Astrocyte of the hippocampus (primary cell): ENCODE results near the gene RALB.
A peak's percentile ranks its signal among the peaks of the same experiment; 100 is the strongest.
"Not testable (repeated sequence)": the region's sequence is repeated elsewhere in the genome, so short reads cannot be mapped to it uniquely, and the experiment has no call there.

ENCODE experiments used
- DNase-seq: peaks from one replicate; pipeline ENCODE4 v3.0.0; 2011; ENCODE audit warnings: low read depth, low spot score

RALB gene

DNA sequence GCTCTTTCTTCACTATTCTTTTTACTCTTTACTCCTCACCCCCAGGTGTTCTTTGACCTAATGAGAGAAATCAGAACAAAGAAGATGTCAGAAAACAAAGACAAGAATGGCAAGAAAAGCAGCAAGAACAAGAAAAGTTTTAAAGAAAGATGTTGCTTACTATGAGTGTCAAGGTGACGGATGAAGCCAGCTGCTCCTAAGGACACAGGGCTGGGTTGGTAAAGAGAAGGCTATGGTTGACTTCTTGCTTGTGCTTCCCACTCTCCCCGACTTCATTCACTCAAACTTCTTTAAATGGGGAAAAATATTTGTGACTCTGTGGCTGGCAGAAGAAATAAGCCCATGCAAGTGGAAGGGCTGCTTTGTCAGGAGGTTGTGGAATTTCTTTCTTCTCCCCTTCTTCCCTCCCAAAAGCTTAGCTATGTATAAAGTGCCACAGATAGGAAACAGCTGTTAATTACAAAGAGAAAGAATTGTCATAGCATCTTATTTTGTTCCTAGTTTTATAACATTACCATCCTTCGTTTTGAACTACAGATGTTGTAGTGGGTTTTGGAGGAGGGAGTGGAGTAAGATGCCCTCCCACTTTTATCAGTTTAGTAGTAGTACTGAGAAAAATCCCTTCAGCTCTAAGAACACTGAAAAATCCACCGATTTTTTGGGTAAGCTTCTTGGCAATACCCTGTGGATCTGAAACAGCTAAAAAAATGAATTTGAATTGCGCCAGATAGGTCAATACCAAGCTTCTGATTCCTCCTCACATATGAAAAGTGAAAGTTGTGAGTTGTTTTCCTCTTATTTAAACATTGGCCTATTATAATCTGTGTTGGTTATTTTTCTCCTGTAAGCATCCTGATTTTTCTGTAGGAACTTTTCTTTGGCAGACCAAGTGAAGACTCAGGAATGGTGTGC, 40.7 kb downstream of the RALB start:
- no peak for DNase-seq

GRCh38 chr2:120294008-120294340, 41.3 kb downstream of the RALB start:
- no peak for DNase-seq

GRCh38 chr2:120298173-120298835, 45.7 kb downstream of the RALB start:
- peak; percentile 28 for DNase-seq

DNA sequence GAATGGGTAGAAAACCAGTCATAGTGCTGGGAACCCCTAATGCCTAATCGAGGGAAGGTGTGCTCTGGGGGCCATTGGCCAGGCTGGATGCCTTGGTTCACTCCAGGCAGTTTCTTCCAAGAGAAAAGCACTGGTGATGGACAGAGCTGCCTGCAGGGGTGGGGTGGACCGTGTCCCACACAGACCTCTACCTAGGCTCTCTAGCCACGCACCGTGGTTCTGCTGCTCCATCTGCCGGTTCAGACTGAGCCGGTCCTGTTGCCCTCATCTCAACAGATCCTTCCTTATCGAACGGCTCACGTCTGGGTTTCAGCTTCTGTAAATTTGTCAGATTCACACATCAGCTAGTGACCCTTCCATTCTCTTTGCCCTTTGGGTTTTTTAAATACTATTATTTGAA, 46.4 kb downstream of the RALB start:
- DNase-seq: no peak

GRCh38 chr2:120299561-120299960, 46.9 kb downstream of the RALB start:
- no peak for DNase-seq

- no peak for DNase-seq
These were observed 47.7 kb downstream of the RALB start for GRCh38 chr2:120300385-120300784.

GRCh38 chr2:120301284-120301683, 48.6 kb downstream of the RALB start:
- no peak for DNase-seq

DNA sequence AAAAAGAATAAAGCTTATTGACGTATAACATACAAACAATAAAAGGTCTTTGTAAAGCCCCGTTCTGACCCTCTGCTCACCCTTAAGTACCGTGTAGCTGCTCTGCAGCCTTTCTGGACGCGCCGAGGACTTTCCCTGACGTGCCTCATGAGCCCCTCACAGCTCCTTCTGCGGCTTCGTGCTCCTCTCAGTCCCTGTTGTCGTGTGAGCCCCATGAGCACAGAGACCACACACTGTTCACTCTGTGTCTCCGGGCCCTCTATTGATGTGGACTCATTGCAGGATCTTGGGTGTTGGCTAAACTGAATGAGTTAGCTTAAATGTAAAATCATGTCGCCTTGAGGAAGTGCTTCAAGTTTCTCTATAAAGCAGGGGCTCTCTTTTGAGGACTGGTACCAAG, 49.6 kb downstream of the RALB start:
- no peak for DNase-seq

DNA sequence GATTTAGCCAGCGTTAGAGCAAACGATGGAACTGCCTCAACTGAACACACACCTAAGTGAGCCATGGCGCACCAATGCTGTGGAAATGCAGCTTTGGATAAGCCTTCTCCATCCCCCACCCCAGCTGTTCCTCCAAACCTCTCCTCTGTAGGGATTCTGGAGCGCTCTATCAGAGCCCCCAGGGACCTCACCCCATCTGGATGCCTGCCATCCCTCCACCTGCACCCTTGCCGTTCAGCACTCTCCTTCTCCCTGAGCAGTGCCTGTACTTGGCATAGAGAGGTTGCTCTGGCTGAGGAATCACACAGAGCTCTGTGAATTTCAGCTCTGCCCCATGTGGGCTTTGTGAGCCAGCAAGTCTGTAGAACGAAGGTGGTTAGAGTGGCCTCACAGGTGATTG, 50.5 kb downstream of the RALB start:
- DNase-seq: no peak

- no peak for DNase-seq
These were observed 52.6 kb downstream of the RALB start for GRCh38 chr2:120305296-120305695.

GRCh38 chr2:120305937-120306490, 53.4 kb downstream of the RALB start:
- DNase-seq: no peak

GRCh38 chr2:120307482-120307881, 54.8 kb downstream of the RALB start:
- no peak for DNase-seq

- no peak for DNase-seq
These were observed 55.6 kb downstream of the RALB start for GRCh38 chr2:120308038-120308910.

DNA sequence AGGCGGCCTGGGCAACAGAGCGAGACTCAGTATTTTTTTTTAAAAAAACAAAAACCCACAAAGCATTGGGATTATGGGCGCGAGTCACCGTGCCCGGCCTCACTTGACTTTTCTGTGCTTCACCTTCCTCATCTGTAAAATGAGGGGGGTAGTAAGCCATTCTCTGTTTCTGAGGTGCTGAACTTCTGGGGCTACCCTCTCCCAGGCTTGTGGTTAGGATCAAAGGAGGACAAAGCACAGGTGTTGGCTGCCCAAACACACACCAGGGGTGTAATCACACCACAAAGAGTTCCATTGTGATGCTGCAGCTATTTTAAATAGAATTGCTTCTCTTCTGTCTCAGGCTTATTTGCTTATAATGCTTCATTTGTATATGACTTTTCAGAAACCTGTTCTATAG, 57.5 kb downstream of the RALB start:
- DNase-seq: no peak

GRCh38 chr2:120310841-120311240, 58.2 kb downstream of the RALB start:
- not testable (repeated sequence) for DNase-seq

GRCh38 chr2:120312076-120312475, 59.4 kb downstream of the RALB start:
- DNase-seq: no peak

DNA sequence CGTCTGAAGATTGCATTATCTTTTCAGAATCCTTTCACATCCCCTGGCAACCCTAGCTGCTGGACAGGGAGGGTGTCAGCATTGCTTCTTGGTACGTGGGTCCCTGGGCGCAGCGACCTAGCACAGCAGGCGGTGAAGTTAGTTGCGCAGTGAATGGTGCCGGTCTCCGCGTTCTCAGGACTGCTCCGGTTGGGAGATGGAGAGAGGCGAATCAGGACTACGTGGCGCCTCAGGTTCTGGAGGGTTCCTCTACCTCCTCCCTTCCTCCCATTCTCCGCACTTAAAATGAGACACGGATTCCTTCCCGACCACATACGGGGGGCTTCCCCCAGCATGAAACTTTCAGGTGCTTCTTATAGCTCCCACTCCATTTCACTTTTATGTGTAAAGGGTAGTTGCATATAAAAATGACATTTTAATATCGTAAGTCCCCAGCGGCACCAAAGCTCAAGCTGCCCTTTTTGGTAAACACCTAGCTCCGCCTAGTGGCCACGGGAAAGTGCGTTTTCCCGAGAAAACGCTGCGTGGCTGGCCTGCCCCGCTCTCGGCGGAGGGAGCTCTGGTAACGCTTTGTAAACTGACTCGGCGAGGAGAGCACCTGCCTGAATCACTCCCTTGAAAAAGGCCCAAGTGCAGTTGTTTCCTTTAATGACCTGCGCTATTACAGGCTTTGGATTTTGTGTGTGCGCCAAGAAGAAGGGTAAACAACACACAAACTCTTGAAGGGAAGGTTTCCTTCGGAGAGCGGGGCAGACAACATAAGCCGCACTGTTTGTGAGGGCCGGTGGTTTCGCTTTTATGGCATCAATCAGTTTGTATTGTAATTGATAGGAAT, 60.4 kb downstream of the RALB start:
- DNase-seq: peak; percentile 93

- DNase-seq: no peak
These were observed 61.3 kb downstream of the RALB start for GRCh38 chr2:120313695-120314615.

DNA sequence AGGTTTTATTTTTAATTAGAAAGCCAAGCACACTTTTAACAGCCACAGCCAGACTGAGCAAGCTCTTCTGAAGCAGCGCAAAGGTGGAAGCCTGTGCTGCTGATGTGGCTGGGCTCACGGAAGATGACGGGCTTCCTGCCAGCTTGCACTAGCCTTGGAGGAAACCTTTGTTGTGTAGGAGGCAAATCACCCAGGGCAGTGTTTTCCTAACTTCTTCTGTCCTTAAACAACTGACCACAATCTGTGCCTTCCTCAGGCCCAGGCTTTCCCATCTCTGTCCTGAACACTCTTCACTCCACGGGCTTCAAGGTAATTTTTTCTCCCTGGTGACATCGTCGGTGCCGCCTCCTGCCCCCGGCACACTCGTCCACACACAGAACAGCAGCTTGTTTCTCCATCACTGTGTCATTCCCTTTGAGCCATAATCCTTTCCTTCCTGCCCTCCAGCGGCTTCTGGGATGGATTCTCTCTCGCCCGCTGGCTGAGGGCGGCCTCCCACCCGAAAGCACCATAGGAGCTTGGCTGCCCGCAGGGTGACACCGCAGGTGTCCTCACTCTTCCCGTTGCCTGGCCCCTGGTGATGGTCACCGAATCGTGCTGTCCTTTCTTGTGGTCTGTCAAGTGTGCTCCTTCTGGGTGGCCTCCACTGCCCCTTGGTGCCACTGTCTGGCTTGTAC, 62.2 kb downstream of the RALB start:
- peak; percentile 52 for DNase-seq
